BE2C (cell line): ENCODE results near the gene CD37.

Experiments used
- DNase-seq: peaks from one replicate; pipeline ENCODE4 v3.0.0-alpha.2; 2020
- H3K27me3 ChIP-seq: fragments of 250-450 bp; sonication (Bioruptor Pico); 2 replicates; pipeline ENCODE4 v1.5.1; 2020; ENCODE audit warnings: mild to moderate bottlenecking
- H3K36me3 ChIP-seq: fragments of 250-450 bp; sonication (Bioruptor Pico); 2 replicates; pipeline ENCODE4 v1.5.1; 2020; ENCODE audit warnings: mild to moderate bottlenecking
- H3K4me1 ChIP-seq: fragments of 250-450 bp; sonication (Bioruptor Pico); 2 replicates; pipeline ENCODE4 v1.5.1; 2020
- H3K4me3 ChIP-seq: 2 replicates; pipeline ENCODE4 v1.5.1; 2011; ENCODE audit warnings: low read depth, low read length
- H3K9me3 ChIP-seq: fragments of 250-450 bp; sonication (Bioruptor Pico); 2 replicates; pipeline ENCODE4 v1.5.1; 2020
- TF ChIP-seq, protein P1 (sequence below): IDR thresholded peaks from 2 replicates; pipeline ENCODE4 v1.5.1; 2012; ENCODE audit warnings: mild to moderate bottlenecking, low read depth, low read length

The CD37 gene

DNA sequence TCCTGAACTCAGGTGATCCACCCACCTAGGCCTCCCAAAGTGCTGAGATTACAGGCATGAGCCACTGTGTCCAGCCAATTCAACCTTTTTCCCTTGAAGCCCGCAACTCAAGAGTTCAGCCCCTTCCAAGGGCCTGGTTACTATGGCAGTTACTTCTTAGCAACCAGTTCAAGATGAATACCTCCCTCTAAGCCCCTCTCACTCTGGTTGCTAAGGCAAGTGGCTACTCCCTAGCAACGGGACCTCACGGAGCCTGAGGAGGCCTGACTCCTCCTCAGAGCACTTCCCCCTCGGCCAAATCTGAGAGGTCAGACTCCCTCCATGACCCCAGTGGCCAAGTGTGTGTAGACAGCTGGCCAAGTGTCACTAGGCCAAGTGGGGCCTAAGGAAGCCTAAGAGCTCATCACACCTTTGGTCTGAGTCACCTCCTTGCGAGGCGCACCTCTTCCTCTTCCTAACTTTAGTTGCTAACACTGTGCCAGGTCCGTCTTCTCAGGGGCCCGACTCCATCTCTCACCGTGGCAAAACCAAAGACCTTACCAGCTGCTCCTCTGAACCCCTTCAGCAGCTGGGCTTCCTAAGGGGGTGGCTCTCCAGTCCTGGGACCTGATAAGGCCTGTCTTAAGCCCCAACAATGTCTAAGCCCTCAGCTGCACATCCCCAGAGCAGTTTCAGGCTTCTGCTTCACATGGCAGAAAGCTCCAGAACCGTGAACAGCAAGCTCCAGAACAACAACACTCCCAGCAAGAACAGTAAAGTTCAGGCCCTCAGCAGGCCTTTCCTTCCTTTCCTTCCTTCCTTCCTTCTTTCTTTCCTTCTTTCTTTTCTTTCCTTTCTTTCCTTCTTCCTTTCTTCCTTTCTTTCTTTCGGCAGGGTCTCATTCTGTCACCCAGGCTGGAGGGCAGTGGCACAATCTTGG is 9.6 kb downstream of the CD37 start:
- TF ChIP-seq, protein P1, sequence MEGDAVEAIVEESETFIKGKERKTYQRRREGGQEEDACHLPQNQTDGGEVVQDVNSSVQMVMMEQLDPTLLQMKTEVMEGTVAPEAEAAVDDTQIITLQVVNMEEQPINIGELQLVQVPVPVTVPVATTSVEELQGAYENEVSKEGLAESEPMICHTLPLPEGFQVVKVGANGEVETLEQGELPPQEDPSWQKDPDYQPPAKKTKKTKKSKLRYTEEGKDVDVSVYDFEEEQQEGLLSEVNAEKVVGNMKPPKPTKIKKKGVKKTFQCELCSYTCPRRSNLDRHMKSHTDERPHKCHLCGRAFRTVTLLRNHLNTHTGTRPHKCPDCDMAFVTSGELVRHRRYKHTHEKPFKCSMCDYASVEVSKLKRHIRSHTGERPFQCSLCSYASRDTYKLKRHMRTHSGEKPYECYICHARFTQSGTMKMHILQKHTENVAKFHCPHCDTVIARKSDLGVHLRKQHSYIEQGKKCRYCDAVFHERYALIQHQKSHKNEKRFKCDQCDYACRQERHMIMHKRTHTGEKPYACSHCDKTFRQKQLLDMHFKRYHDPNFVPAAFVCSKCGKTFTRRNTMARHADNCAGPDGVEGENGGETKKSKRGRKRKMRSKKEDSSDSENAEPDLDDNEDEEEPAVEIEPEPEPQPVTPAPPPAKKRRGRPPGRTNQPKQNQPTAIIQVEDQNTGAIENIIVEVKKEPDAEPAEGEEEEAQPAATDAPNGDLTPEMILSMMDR, result no peak
- Histone ChIP-seq H3K9me3 (no peaks in the 10 kb centered on the region; the same call in 1 of the 2 replicates), H3K27me3 (no peaks in the 10 kb centered on the region), H3K4me1 (no peaks in the 10 kb centered on the region), H3K4me3 (no peak overlapping the region), H3K36me3 (no peaks in the 10 kb centered on the region)
- DNase-seq, result no peak

- H3K36me3 ChIP-seq, result no peaks in the 10 kb centered on the region
- no peaks in the 10 kb centered on the region for H3K4me1 ChIP-seq
- no peak for DNase-seq
- no peak overlapping the region for H3K4me3 ChIP-seq
- TF ChIP-seq, protein P1, result no peak
- no peaks in the 10 kb centered on the region for H3K27me3 ChIP-seq
- H3K9me3 ChIP-seq, result no peaks in the 10 kb centered on the region
Observed at GRCh38 chr19:49347191-49347590, 12.0 kb downstream of the CD37 start.

DNA sequence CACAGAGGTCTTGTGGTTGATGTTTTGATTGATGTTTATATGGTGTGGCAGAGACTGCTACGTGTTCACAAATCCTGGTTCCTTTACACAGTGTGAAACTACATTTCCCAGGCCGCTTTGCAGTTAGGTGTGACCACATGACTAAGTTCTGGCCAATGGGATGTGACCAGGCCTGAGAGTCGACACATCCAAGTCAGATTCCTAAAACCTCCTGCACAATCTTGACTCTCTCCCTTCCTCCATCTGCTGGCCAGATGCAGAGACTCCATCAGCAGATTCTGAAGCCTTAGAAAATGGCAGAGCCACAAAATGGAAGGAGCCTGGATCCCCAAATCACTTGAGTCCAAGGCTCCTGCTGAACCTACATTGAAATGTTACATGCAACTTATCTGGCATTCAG is 12.6 kb downstream of the CD37 start:
- DNase-seq, result peak; percentile 65
- TF ChIP-seq, protein P1, result peak; percentile 42
- Histone ChIP-seq H3K36me3 (no peaks in the 10 kb centered on the region), H3K4me3 (no peak overlapping the region), H3K4me1 (no peaks in the 10 kb centered on the region), H3K9me3 (no peaks in the 10 kb centered on the region), H3K27me3 (no peaks in the 10 kb centered on the region)

- Histone ChIP-seq H3K4me3 (no peak overlapping the region), H3K36me3 (no peaks in the 10 kb centered on the region), H3K27me3 (no peaks in the 10 kb centered on the region), H3K4me1 (no peaks in the 10 kb centered on the region), H3K9me3 (no peaks in the 10 kb centered on the region)
- TF ChIP-seq, protein P1, result no peak
- DNase-seq, result no peak
Observed at GRCh38 chr19:49348305-49349189, 13.3 kb downstream of the CD37 start.

- TF ChIP-seq, protein P1, result no peak
- Histone ChIP-seq H3K4me3 (no peak overlapping the region), H3K36me3 (no peaks in the 10 kb centered on the region), H3K9me3 (no peaks in the 10 kb centered on the region), H3K4me1 (no peaks in the 10 kb centered on the region), H3K27me3 (no peaks in the 10 kb centered on the region)
- DNase-seq, result no peak
Observed at GRCh38 chr19:49349567-49349966, 14.4 kb downstream of the CD37 start.

GRCh38 chr19:49355909-49356353 is 20.7 kb downstream of the CD37 start:
- Histone ChIP-seq H3K4me1 (no peaks in the 10 kb centered on the region), H3K4me3 (no peak overlapping the region), H3K9me3 (no peaks in the 10 kb centered on the region), H3K27me3 (no peaks in the 10 kb centered on the region), H3K36me3 (no peaks in the 10 kb centered on the region)
- TF ChIP-seq, protein P1, result no peak
- DNase-seq, result no peak
